ENCODE measurements around the gene C6orf118. TPM values are rescaled to one million over a fixed set of nuclear protein-coding genes. Genes with fewer than 3 reads are reported as not detected.

The C6orf118 gene
- total and polyA plus RNA-seq, 2 donors (not counting 3 experiments of a cell fraction or from before 2014, with no cell fraction given), result not detected

GRCh38 chr6:165243801-165244200 is 65.6 kb downstream of the C6orf118 start:
- Histone ChIP-seq H3K4me3 (replicated peaks in 1 of 3; ENCODE audit: insufficient read depth in 1 of 3, low read depth in 1 of 3, low read length in 3 of 3) (no peak overlapping the region), H3K27me3 (ENCODE audit: control insufficient read depth in 2 of 2, insufficient read depth in 2 of 2, low read length in 2 of 2) (no peaks in the 10 kb centered on the region), H3K9me1 (replicated peaks; ENCODE audit: control insufficient read depth, extremely low read depth, insufficient read depth, low read length) (no peaks in the 10 kb centered on the region), H3K9me3 (replicated peaks; ENCODE audit: control insufficient read depth, insufficient read depth, low read length) (no peaks in the 10 kb centered on the region), H3K27ac (ENCODE audit: insufficient read depth, low read depth, low read length) (no peak overlapping the region), H3K4me2 (ENCODE audit: insufficient read depth, low read length) (no peak overlapping the region), H3K9ac (replicated peaks; ENCODE audit: extremely low read depth, insufficient read depth, low read length) (no peak overlapping the region), H2AFZ (ENCODE audit: low read depth, low read length) (no peak overlapping the region), H3K4me1 (ENCODE audit: control insufficient read depth, extremely low read depth, insufficient read depth, low read length) (no peaks in the 10 kb centered on the region), H4K20me1 (replicated peaks; ENCODE audit: control insufficient read depth, extremely low read depth, insufficient read depth, low read length) (no peaks in the 10 kb centered on the region), H3K79me2 (ENCODE audit: control insufficient read depth, insufficient read depth, low read length) (no peaks in the 10 kb centered on the region), H3K36me3 (ENCODE audit: control insufficient read depth in 2 of 2, extremely low read depth in 1 of 2, insufficient read depth in 2 of 2, low read length in 2 of 2) (no peaks in the 10 kb centered on the region)
- TF ChIP-seq MAX (IDR thresholded peaks at IDR 0.05; ENCODE audit: insufficient read depth, insufficient read length), result no peak
- TF ChIP-seq POLR2A (IDR thresholded peaks at IDR 0.05; ENCODE audit: low read depth, low read length), result no peak
- TF ChIP-seq MYC (IDR thresholded peaks at IDR 0.05; ENCODE audit: low read depth, low read length), result no peak
- TF ChIP-seq EZH2 (IDR thresholded peaks at IDR 0.05; ENCODE audit: borderline replicate concordance, low read depth, low read length, severe bottlenecking), result no peak
- TF ChIP-seq CTCF (IDR thresholded peaks at IDR 0.05; ENCODE audit: extremely low read depth in 1 of 2, insufficient read depth in 1 of 2, low read depth in 1 of 2, low read length in 2 of 2), result no peak
- no peak for TF ChIP-seq JUN (IDR thresholded peaks at IDR 0.05; ENCODE audit: borderline replicate concordance, insufficient read depth, insufficient read length, low read depth)
- TF ChIP-seq GATA2 (IDR thresholded peaks at IDR 0.05; ENCODE audit: insufficient read depth, insufficient read length, low read depth, low read length), result no peak
- TF ChIP-seq POLR2AphosphoS5 (IDR thresholded peaks at IDR 0.05; ENCODE audit: insufficient read depth, low read depth, low read length), result no peak
- ChIA-PET POLR2A (no interaction called here), CTCF (no interaction called here)
- DNase-seq (ENCODE audit: low read depth, low spot score) (no peak), FAIRE-seq (no peak)
- dilution Hi-C loops (cut with MboI; ENCODE audit: extremely low pct_ligation_motif_present, low sequenced_read_pairs), result no loop called here
- intact Hi-C loops (cut with micrococcal nuclease), result no loop called here
- BruUV-seq (replicated peaks), result no TSS peak

Measured in endothelial cell of umbilical vein (primary cell).